ENCODE results near the gene CERS2. TPM values are rescaled to one million over a fixed set of nuclear protein-coding genes. Genes with fewer than 3 reads are reported as not detected.

CERS2 gene
- total RNA-seq, 3 donors from 2014 or later (not counting 1 experiment from before 2014, with no cell fraction given), result 122 to 129 (median 127) TPM

DNA sequence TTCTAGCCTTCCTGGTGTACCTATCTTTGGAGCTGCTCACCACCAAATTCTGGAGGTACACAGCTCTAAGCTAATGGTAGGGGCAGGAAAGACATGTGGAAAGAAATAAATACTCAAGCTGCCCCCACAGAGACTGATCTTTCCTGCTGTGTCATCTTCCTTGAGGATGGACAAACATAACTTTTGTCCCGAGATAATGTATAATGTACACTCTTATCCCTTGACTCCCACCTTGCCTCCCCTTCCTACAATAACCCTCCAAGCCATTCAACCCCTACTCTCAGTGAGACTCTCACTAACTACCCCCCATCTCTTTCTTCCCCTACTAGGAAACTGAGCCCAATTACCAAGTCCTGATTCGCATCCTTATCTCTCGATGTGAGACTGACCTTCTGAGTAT is 19.6 kb upstream of the CERS2 start:
- intact Hi-C loops (cut with micrococcal nuclease), result no loop called here
- H3K27ac ChIP-seq (ENCODE audit: low read length), result no peak overlapping the region
- H3K4me1 ChIP-seq (ENCODE audit: control insufficient read depth, insufficient read depth, low read length), result peaks cover 4% of the 10 kb centered on the region
- 92% methylated on average over 3 of the region's 3 CpGs for WGBS (ENCODE audit: insufficient coverage)
- no peak overlapping the region for H3K4me3 Mint-ChIP-seq
- H3K27ac Mint-ChIP-seq, result no peak overlapping the region
- H3K36me3 ChIP-seq (ENCODE audit: control insufficient read depth, insufficient read depth, low read length), result peaks cover 9% of the 10 kb centered on the region
- no peaks in the 10 kb centered on the region for H3K9me3 Mint-ChIP-seq
- H3K27me3 ChIP-seq (ENCODE audit: control insufficient read depth, insufficient read depth, low read length), result no peaks in the 10 kb centered on the region
- no peaks in the 10 kb centered on the region for H3K27me3 Mint-ChIP-seq (ENCODE audit: low read depth in 2 of 2)
- H3K36me3 Mint-ChIP-seq, result no peaks in the 10 kb centered on the region
- H3K4me1 Mint-ChIP-seq, result peaks cover 5 to 6% of the 10 kb centered on the region in 2 donors
- no peak for ATAC-seq
- no peaks in the 10 kb centered on the region for H3K9me3 ChIP-seq (ENCODE audit: control insufficient read depth, insufficient read depth, low read length)
- H3K4me3 ChIP-seq (ENCODE audit: low read length), result no peak overlapping the region
- DNase-seq, result no peak
- TF ChIP-seq, protein P1, sequence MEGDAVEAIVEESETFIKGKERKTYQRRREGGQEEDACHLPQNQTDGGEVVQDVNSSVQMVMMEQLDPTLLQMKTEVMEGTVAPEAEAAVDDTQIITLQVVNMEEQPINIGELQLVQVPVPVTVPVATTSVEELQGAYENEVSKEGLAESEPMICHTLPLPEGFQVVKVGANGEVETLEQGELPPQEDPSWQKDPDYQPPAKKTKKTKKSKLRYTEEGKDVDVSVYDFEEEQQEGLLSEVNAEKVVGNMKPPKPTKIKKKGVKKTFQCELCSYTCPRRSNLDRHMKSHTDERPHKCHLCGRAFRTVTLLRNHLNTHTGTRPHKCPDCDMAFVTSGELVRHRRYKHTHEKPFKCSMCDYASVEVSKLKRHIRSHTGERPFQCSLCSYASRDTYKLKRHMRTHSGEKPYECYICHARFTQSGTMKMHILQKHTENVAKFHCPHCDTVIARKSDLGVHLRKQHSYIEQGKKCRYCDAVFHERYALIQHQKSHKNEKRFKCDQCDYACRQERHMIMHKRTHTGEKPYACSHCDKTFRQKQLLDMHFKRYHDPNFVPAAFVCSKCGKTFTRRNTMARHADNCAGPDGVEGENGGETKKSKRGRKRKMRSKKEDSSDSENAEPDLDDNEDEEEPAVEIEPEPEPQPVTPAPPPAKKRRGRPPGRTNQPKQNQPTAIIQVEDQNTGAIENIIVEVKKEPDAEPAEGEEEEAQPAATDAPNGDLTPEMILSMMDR (IDR thresholded peaks at IDR 0.05), result no peak

DNA sequence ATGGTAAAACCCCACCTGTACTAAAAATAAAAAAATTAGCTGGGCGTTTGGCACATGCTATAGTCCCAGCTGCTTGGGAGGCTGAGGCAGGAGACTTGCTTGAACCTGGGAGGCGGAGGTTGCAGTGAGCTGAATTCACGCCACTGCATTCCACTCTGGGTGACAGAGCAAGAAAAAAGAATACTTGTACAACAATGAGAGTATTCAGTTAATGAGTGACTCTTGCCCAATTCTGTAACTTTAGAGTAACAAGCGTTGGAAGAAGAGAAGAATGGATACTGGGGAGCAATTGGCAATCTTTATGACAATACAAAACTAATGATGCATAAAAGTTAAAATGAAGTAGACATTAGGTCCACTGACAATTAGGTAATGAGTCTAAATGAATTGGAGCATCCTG is 18.0 kb upstream of the CERS2 start:
- no peaks in the 10 kb centered on the region for H3K27me3 Mint-ChIP-seq (ENCODE audit: low read depth in 2 of 2)
- Histone ChIP-seq H3K36me3 (ENCODE audit: control insufficient read depth, insufficient read depth, low read length) (peaks cover 3% of the 10 kb centered on the region), H3K27me3 (ENCODE audit: control insufficient read depth, insufficient read depth, low read length) (no peaks in the 10 kb centered on the region), H3K4me1 (ENCODE audit: control insufficient read depth, insufficient read depth, low read length) (peaks cover 4% of the 10 kb centered on the region), H3K9me3 (ENCODE audit: control insufficient read depth, insufficient read depth, low read length) (no peaks in the 10 kb centered on the region), H3K27ac (ENCODE audit: low read length) (no peak overlapping the region), H3K4me3 (ENCODE audit: low read length) (no peak overlapping the region)
- H3K27ac Mint-ChIP-seq, result no peak overlapping the region
- H3K9me3 Mint-ChIP-seq, result no peaks in the 10 kb centered on the region
- H3K36me3 Mint-ChIP-seq, result no peaks in the 10 kb centered on the region
- peaks cover 5 to 6% of the 10 kb centered on the region in 2 donors for H3K4me1 Mint-ChIP-seq
- ATAC-seq, result no peak
- no peak overlapping the region for H3K4me3 Mint-ChIP-seq
- WGBS (ENCODE audit: insufficient coverage), result 75% methylated on average over 4 of the region's 4 CpGs
- intact Hi-C loops (cut with micrococcal nuclease), result no loop called here
- DNase-seq, result no peak
- TF ChIP-seq, protein P1 (IDR thresholded peaks at IDR 0.05), result no peak

DNA sequence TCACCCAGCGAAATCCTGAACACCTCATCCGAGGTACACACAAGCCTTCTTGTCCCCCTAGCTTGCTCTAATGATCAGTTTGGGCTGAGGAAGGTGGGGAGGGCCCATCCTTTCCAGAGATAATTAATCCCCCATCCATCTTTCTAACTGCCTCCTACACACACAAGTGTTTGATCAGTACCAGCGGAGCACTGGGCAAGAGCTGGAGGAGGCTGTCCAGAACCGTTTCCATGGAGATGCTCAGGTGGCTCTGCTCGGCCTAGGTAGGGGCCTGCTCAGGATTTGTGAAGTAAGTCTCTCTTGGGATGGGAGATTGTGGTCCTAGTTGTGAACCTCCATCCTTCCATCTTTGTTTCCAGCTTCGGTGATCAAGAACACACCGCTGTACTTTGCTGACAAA is 13.3 kb upstream of the CERS2 start:
- H3K4me3 Mint-ChIP-seq, result no peak overlapping the region
- TF ChIP-seq, protein P1 (IDR thresholded peaks at IDR 0.05), result no peak
- WGBS (ENCODE audit: insufficient coverage), result 93% methylated on average over 3 of the region's 7 CpGs

DNA sequence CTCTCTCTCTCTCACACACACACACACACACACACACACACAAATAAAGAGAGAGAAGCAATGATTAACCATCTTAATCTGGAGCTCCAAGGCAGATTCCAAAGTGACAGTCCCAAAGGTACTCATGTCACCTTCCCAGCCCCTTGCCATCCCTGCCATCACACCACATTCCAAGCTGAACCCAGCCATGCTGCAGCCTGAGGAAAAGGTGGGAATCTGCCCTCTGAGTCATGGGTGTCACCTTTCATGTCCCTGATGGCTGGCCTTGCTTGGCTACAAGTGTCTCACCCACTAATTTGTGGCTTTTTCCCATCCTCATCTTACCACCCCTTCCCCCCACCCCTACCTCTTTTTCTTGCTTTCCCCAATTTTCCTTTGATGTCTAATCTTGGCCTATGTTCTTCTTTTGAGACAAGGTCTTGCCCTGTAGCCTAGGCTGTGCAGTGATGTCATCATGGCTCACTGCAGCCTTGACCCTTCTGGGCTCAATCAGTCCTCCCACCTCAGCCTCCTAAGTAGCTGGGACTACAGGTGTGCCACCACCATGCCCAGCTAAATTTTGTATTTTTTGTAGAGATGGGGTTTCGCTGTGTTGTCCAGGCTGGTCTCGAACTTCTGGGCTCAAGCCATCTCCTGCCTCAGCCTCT is 10.7 kb upstream of the CERS2 start:
- H3K27ac ChIP-seq (ENCODE audit: low read length), result no peak overlapping the region
- WGBS (ENCODE audit: insufficient coverage), result 94% methylated on average over 2 of the region's 2 CpGs
- ATAC-seq (no peak), DNase-seq (no peak)
- no peak overlapping the region for H3K4me3 Mint-ChIP-seq
- no peaks in the 10 kb centered on the region for H3K9me3 Mint-ChIP-seq
- no peak overlapping the region for H3K27ac Mint-ChIP-seq
- no peaks in the 10 kb centered on the region for H3K9me3 ChIP-seq (ENCODE audit: control insufficient read depth, insufficient read depth, low read length)
- intact Hi-C loops (cut with micrococcal nuclease), result no loop called here
- H3K4me3 ChIP-seq (ENCODE audit: low read length), result no peak overlapping the region
- no peaks in the 10 kb centered on the region for H3K36me3 ChIP-seq (ENCODE audit: control insufficient read depth, insufficient read depth, low read length)
- H3K4me1 Mint-ChIP-seq, result no peaks in the 10 kb centered on the region
- no peaks in the 10 kb centered on the region for H3K4me1 ChIP-seq (ENCODE audit: control insufficient read depth, insufficient read depth, low read length)
- TF ChIP-seq, protein P1 (IDR thresholded peaks at IDR 0.05), result no peak
- no peaks in the 10 kb centered on the region for H3K36me3 Mint-ChIP-seq
- no peaks in the 10 kb centered on the region for H3K27me3 Mint-ChIP-seq (ENCODE audit: low read depth in 2 of 2)
- no peaks in the 10 kb centered on the region for H3K27me3 ChIP-seq (ENCODE audit: control insufficient read depth, insufficient read depth, low read length)

More for the DNA sequence above, 13.3 kb upstream of the CERS2 start:
- ATAC-seq (no peak), DNase-seq (no peak)
- no peaks in the 10 kb centered on the region for H3K9me3 Mint-ChIP-seq
- no peaks in the 10 kb centered on the region for H3K36me3 Mint-ChIP-seq
- H3K27me3 ChIP-seq (ENCODE audit: control insufficient read depth, insufficient read depth, low read length), result no peaks in the 10 kb centered on the region
- H3K36me3 ChIP-seq (ENCODE audit: control insufficient read depth, insufficient read depth, low read length), result no peaks in the 10 kb centered on the region
- H3K4me1 ChIP-seq (ENCODE audit: control insufficient read depth, insufficient read depth, low read length), result no peaks in the 10 kb centered on the region
- no peak overlapping the region for H3K4me3 ChIP-seq (ENCODE audit: low read length)
- intact Hi-C loops (cut with micrococcal nuclease), result no loop called here
- no peak overlapping the region for H3K27ac Mint-ChIP-seq
- no peaks in the 10 kb centered on the region for H3K9me3 ChIP-seq (ENCODE audit: control insufficient read depth, insufficient read depth, low read length)
- no peaks in the 10 kb centered on the region for H3K27me3 Mint-ChIP-seq (ENCODE audit: low read depth in 2 of 2)
- H3K4me1 Mint-ChIP-seq, result no peaks in the 10 kb centered on the region
- no peak overlapping the region for H3K27ac ChIP-seq (ENCODE audit: low read length)

Measured in natural killer cell (primary cell).